Osteoblast (primary cell): Measurements from ENCODE around the gene NLRX1. TPM values are rescaled to one million over a fixed set of nuclear protein-coding genes. Genes with fewer than 3 reads are reported as not detected.
"Not testable (repeated sequence)": the region's sequence is repeated elsewhere in the genome, so short reads cannot be mapped to it uniquely, and the experiment has no call there.

Experiments used
- DNase-seq: peaks from one replicate; pipeline ENCODE4 v3.0.0; 2011; ENCODE audit warnings: low spot score, mixed read lengths; ENCODE audit not compliant: insufficient read length; ENCODE audit errors: missing footprints
- H2AFZ ChIP-seq: 2 replicates; pipeline ENCODE4 v1.6.0; 2011; ENCODE audit warnings: mild to moderate bottlenecking, low read length
- H3K27ac ChIP-seq: 2 replicates; pipeline ENCODE4 v1.5.1; 2011; ENCODE audit warnings: mild to moderate bottlenecking, low read depth, low read length, moderate library complexity
- H3K27me3 ChIP-seq: 2 replicates; pipeline ENCODE4 v1.6.0; 2012; ENCODE audit warnings: mild to moderate bottlenecking, control low read depth, inconsistent platforms, low read length, moderate library complexity; ENCODE audit not compliant: insufficient read depth
- H3K36me3 ChIP-seq: 2 replicates; pipeline ENCODE4 v1.5.1; 2011; ENCODE audit warnings: mild to moderate bottlenecking, low read length, control low read depth, moderate library complexity; ENCODE audit not compliant: insufficient read depth
- H3K4me1 ChIP-seq: 2 replicates; pipeline ENCODE4 v1.5.1; 2011; ENCODE audit warnings: mild to moderate bottlenecking, low read length, control low read depth, moderate library complexity; ENCODE audit not compliant: insufficient read depth
- H3K4me2 ChIP-seq: 2 replicates; pipeline ENCODE4 v1.6.0; 2011; ENCODE audit warnings: mild to moderate bottlenecking, low read length; ENCODE audit not compliant: insufficient read depth
- H3K4me3 ChIP-seq: fragments of 200-600 bp; sonication (generic); 3 replicates; pipeline ENCODE4 v1.5.1; 2012; ENCODE audit warnings: mild to moderate bottlenecking, low read length, inconsistent platforms; ENCODE audit not compliant: insufficient read depth
- H3K79me2 ChIP-seq: 2 replicates; pipeline ENCODE4 v1.6.0; 2012; ENCODE audit warnings: mild to moderate bottlenecking, low read length, control low read depth, inconsistent platforms; ENCODE audit not compliant: insufficient read depth
- H3K9me3 ChIP-seq: 2 replicates; pipeline ENCODE4 v1.5.1; 2011; ENCODE audit warnings: low read depth, low read length, control low read depth
- H4K20me1 ChIP-seq: 2 replicates; pipeline ENCODE4 v1.6.0; 2012; ENCODE audit warnings: mild to moderate bottlenecking, low read length, control low read depth; ENCODE audit not compliant: insufficient read depth
- total RNA-seq: library from RNA; depleted of rRNA; stranded (reverse); fragments of >200 nt; gene quantifications from 2 replicates; pipeline ENCODE4 v1.2.3, GENCODE V29; 2012
- TF ChIP-seq, protein P1 (sequence below): IDR thresholded peaks from 2 replicates; pipeline ENCODE4 v1.5.1; 2011; ENCODE audit warnings: mild to moderate bottlenecking, low read depth, low read length, moderate library complexity; ENCODE audit errors: extremely low read depth

Gene NLRX1
- total RNA-seq, 1 donor, result 29.7 TPM

DNA sequence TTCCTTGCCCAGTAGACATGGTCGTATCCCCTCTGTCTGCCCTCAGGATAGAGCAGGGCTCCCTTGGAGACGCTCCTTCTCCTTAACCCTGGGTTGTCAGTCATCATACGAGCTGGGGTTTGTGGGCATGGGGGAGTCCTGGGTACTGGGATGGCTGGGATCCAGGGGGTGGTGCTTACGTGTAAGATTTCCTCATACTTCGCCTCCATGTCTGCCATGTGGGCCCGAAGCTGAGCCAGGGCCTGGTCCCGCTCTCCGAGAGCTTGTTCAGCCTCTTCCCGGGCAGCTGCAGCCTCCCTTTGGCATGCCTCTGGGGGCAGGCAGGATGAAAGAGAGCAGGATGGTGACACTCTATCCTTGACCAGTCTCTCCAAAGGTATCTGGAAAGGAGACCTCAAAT is 22.0 kb downstream of the NLRX1 start:
- TF ChIP-seq, protein P1, sequence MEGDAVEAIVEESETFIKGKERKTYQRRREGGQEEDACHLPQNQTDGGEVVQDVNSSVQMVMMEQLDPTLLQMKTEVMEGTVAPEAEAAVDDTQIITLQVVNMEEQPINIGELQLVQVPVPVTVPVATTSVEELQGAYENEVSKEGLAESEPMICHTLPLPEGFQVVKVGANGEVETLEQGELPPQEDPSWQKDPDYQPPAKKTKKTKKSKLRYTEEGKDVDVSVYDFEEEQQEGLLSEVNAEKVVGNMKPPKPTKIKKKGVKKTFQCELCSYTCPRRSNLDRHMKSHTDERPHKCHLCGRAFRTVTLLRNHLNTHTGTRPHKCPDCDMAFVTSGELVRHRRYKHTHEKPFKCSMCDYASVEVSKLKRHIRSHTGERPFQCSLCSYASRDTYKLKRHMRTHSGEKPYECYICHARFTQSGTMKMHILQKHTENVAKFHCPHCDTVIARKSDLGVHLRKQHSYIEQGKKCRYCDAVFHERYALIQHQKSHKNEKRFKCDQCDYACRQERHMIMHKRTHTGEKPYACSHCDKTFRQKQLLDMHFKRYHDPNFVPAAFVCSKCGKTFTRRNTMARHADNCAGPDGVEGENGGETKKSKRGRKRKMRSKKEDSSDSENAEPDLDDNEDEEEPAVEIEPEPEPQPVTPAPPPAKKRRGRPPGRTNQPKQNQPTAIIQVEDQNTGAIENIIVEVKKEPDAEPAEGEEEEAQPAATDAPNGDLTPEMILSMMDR, result no peak
- no peak for DNase-seq
- Histone ChIP-seq H2AFZ (no peak overlapping the region), H3K4me3 (no peak overlapping the region), H3K79me2 (no peaks in the 10 kb centered on the region), H3K36me3 (no peaks in the 10 kb centered on the region), H3K9me3 (no peaks in the 10 kb centered on the region), H3K4me1 (no peaks in the 10 kb centered on the region), H3K27ac (no peak overlapping the region), H3K4me2 (no peak overlapping the region), H4K20me1 (no peaks in the 10 kb centered on the region), H3K27me3 (peaks cover 16% of the 10 kb centered on the region)

DNA sequence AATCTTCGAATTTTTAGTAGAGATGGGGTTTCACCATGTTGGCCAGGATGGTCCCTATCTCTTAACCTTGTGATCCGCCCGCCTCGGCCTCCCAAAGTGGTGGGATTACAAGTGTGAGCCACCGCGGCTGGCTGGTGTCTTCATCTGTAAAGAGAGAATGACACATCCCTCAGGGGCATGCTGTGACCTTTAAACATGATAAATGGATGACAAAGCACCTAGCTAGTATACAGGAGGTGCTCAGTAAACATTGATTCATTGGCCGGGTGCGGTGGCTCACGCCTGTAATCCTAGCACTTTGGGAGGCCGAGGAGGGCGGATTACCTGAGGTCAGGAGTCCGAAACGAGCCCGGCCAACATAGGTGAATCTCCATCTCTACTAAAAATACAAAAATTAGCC is 22.7 kb downstream of the NLRX1 start:
- H3K4me1 ChIP-seq, H3K36me3 ChIP-seq, H3K4me3 ChIP-seq, H3K4me2 ChIP-seq, H3K9me3 ChIP-seq, H4K20me1 ChIP-seq, H3K79me2 ChIP-seq, H2AFZ ChIP-seq, DNase-seq, H3K27ac ChIP-seq, H3K27me3 ChIP-seq: not testable (repeated sequence)

DNA sequence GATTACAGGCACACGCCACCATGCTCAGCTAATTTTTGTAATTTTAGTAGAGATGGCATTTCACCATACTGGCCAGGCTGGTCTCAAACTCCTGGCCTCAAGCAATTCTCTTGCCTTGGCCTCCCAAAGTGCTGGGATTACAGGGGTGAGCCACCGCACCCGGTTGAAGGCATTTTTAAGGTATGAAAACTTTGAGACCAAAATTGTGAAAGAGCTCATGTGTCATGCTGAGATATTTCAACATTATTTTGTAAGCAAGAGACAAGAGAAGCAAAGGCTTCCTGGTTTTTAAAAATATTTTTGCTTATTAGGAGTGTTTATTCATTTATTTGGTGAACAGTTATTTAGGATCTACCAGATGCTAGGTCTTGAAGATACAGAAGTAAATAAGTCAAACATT is 23.6 kb downstream of the NLRX1 start:
- H3K4me2 ChIP-seq, result no peak overlapping the region
- H3K4me1 ChIP-seq, result no peaks in the 10 kb centered on the region
- H3K27me3 ChIP-seq, result peaks cover 5% of the 10 kb centered on the region
- no peak overlapping the region for H3K27ac ChIP-seq
- no peaks in the 10 kb centered on the region for H3K36me3 ChIP-seq
- no peaks in the 10 kb centered on the region for H3K9me3 ChIP-seq
- H3K79me2 ChIP-seq, result no peaks in the 10 kb centered on the region
- no peak for DNase-seq
- H3K4me3 ChIP-seq, result no peak overlapping the region
- no peaks in the 10 kb centered on the region for H4K20me1 ChIP-seq
- H2AFZ ChIP-seq, result no peak overlapping the region
- TF ChIP-seq, protein P1, result no peak

DNA sequence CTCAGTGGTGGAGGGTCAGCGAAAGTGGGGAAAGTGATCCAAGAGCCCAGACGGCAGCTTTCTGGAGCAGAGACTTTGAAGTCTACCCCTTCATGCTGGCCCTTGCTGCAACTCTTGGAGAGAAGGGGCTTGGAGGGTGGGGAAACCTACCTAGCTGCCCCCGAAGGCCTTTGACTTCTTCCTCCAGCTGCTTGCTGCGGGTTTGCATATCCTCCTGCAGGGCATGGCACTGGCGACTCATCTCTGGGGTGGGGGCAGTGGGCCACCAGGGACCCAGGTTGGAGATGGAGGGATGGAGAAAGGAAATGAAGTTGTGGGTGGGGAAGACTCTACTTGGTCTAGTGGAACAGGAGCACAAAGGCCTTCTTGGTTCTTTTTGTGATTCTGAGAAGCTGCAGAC is 24.5 kb downstream of the NLRX1 start:
- H3K79me2 ChIP-seq, result no peaks in the 10 kb centered on the region

More for the DNA sequence above, 24.5 kb downstream of the NLRX1 start:
- H3K9me3 ChIP-seq, result no peaks in the 10 kb centered on the region
- no peaks in the 10 kb centered on the region for H3K27me3 ChIP-seq
- H3K4me1 ChIP-seq, result no peaks in the 10 kb centered on the region
- no peak overlapping the region for H3K27ac ChIP-seq
- no peak overlapping the region for H3K4me2 ChIP-seq
- H2AFZ ChIP-seq, result no peak overlapping the region
- H3K36me3 ChIP-seq, result no peaks in the 10 kb centered on the region
- no peak overlapping the region for H3K4me3 ChIP-seq
- TF ChIP-seq, protein P1, result no peak
- no peak for DNase-seq
- no peaks in the 10 kb centered on the region for H4K20me1 ChIP-seq
